Stimulated activated CD4-positive, alpha-beta T cell treated with anti-CD3 and anti-CD28 coated beads, Interleukin-12 subunit alpha, Interleukin-12 subunit beta, amount 100 ng/mL, for 48 hours (primary cell): ENCODE data around the gene AKAP8L.
"Not testable (repeated sequence)": the region's sequence is repeated elsewhere in the genome, so short reads cannot be mapped to it uniquely, and the experiment has no call there.

Source experiments
- DNase-seq, 3 donors: peaks; one replicate each; pipeline ENCODE4 v3.0.0-alpha.2; 2020; ENCODE audit warnings: low read depth in 2 of 3, low spot score in 1 of 3

Gene AKAP8L

GRCh38 chr19:15418231-15418578 lies 583 bp downstream of the AKAP8L start:
- no peak for DNase-seq

- no peak for DNase-seq
These were observed 1.1 kb downstream of the AKAP8L start for GRCh38 chr19:15417699-15418098.

- DNase-seq: no peak
These were observed 6.0 kb downstream of the AKAP8L start for GRCh38 chr19:15412832-15413231.

DNA sequence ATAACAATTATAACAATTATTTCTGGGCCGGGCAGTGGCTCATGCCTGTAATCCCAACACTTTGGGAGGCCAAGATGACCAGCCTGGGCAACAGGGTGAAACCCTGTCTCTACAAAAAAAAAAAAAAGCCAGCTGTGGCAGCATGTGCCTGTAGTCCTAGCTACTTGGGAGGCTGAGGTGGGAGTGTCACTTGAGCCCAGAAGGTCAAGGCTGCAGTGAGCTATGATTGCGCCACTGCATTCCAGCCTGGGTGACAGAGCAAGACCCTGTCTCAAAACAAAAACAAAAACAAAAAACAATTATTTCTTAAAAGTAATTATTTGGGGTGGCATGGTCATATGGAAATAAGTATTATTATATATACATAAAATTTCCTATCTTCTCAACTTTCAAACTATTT lies 7.4 kb downstream of the AKAP8L start:
- not testable (repeated sequence) for DNase-seq

- DNase-seq: no peak
These were observed 14.0 kb downstream of the AKAP8L start for GRCh38 chr19:15404780-15405211.

- no peak for DNase-seq
These were observed 14.6 kb downstream of the AKAP8L start for GRCh38 chr19:15404097-15404779.

DNA sequence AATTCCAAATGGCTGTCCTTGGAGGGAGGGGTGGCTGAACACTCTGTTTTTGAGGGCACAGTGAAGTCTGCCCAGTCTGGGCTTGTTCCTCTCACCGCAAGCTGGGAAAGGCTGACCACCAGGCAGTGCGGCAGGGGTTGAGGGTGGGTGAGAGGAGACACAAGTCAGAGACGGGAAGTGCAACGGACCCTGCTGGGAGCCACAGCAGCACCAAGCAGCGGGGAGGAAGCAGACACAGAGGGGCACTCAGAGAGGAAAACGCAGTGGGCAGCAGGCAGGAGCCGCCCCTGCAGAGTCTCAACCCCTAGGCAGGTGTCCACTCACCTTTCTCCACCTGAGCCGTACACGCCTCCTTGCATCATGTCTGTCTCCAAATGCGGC lies 15.6 kb downstream of the AKAP8L start:
- no peak for DNase-seq

GRCh38 chr19:15402411-15403150 lies 16.2 kb downstream of the AKAP8L start:
- DNase-seq: no peak

DNA sequence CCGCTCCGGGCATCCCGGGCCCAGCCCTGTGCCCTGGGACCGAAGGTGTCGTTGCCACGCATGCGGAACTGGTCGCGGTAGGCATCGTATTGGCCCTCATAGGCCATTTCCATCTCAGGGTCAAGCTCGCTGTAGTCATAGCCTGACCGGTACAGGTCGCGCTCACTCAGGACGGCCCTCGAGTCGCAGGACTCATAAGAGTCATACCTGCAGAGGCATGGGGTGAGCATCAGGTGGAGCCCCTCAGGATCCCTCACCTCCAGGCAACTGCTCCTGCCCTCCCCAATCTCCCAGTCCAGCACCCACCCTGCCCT lies 17.4 kb downstream of the AKAP8L start:
- no peak for DNase-seq

GRCh38 chr19:15400521-15401396 lies 18.0 kb downstream of the AKAP8L start:
- no peak for DNase-seq

GRCh38 chr19:15399635-15400034 lies 19.2 kb downstream of the AKAP8L start:
- DNase-seq: no peak

GRCh38 chr19:15399234-15399515 lies 19.6 kb downstream of the AKAP8L start:
- DNase-seq: no peak

DNA sequence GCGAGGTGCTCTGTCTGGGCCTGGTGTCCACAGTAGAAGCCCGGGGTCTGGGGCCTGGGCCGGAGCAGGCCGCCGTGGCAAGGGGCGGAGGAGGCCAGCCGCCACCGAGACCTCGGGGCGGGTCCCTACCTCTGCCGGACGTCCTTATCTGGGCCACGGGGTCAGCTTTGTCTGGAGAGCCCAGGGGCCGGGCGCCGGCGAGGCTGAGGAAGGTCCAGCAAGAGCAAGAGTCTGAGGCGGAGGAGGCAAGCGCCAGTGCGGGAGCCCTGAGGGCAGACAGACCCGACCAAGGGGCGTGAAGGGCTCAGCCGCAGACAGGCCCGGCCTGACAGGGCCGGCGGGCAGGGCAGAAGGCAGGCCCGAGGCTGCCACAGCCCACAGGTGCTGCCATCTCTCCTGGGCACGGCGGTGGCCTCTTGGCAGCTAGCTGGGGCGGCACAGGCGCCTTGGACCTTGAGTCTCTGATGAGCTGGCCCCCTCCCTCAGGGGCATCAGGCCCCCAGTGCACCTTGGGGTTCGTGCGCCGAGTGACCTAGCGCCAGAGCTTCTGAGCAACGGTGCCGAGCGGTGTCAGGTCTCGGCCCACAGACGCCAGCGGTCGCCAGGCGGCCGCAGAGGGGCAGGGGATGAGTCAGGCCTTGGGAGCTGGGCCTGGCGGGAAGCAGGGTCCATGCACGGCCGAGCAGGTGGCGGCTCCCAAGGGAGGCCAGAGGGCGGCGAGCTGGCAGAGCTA lies 20.1 kb downstream of the AKAP8L start:
- no peak for DNase-seq

GRCh38 chr19:15397782-15398181 lies 21.0 kb downstream of the AKAP8L start:
- no peak for DNase-seq

GRCh38 chr19:15397236-15397635 lies 21.6 kb downstream of the AKAP8L start:
- no peak for DNase-seq

DNA sequence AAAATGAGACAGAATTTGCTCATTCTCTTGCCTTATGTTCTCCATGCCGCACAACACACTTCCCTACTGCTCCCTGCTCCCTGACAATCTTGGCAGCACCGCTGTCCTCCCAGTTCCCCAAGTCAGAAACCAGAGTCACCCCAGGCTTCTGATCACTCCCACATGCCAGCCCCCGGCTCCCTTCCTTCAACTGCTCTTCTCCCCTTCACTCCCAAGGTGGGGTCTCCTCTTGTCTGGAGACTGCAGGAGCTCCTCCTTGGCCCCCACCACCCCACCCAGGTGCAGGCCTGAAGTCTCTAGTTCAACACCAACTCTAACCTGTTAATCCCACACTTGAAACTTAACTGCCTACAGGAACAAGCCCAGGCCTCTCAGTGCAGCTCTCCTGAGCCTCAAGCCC lies 22.4 kb downstream of the AKAP8L start:
- no peak for DNase-seq

GRCh38 chr19:15395251-15395650 lies 23.5 kb downstream of the AKAP8L start:
- DNase-seq: not testable (repeated sequence)

DNA sequence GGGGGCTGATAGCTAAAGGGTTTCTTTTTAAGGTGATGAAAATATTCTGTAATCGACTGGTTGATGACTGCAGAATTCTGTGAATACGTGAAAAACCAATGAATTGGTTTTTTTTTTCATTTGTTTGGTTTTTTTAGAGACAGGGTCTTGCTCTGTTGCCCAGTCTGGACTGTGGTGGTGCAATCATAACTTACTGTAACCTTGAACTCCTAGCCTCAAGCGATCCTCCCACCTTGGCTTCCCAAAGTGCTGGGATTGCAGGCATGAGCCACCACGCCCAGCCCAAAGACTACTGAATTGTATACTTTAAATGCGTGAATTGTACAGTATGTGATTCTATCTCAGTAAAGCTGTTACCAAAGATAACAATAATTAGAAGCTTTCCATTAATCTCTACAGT lies 24.4 kb downstream of the AKAP8L start:
- no peak for DNase-seq

DNA sequence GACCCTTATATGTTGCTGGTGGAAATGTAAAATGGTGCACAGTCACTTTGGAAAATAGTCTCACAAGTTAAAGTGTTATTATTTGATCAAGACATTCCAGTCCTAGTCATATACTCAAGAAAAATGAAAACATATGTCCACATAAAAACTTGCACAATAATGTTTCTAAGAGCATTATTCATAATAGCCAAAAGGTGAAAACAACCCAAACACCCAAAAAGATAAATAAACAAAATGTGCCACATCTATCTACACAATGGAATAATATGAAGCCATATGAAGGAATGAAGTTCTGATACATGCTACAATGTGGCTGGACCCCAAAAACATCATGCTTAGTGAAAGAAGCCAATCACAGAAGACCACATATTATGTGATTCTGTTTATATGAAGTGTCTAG lies 24.8 kb downstream of the AKAP8L start:
- no peak for DNase-seq

DNA sequence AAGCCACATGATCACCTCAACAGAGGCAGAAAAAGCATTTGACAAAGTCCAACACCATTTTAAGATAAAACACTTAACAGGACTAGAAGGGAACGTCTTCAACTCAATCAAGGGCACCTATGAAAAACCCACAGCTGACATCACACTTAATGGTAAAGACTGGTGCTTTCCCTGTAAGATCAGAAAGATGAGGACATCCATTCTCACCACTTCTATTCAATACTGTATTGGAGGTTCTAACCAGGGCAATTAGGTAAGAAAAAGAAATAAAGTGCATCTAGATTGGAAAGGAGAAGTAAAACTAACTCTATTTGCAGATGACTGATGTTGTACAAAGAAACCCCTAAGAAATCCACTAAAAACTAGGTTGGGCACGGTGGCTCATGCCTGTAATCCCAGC lies 28.0 kb downstream of the AKAP8L start:
- DNase-seq: no peak

- no peak for DNase-seq
These were observed 36.9 kb downstream of the AKAP8L start for GRCh38 chr19:15381864-15382263.

DNA sequence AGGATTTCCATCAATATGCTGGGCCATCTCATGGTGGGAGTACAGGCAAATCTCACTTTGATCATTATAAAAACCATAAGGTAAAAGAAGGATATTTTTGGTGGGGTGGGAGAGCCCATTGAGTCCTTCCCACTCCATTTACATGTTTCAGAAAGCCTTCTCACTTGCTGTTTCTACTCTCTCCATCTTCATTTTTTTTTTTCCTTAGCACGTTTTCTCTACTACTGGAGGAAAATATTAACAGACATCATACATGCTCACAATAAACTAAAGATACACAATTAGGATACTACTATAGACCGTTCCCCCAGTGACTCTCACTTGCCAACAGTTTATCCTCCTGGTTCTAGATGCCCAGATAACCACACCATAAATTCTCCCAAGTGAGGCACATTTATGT lies 37.4 kb downstream of the AKAP8L start:
- no peak for DNase-seq
